Neural cell (in vitro differentiated cells): ENCODE measurements around the gene TMEM127. TPM values are rescaled to one million over a fixed set of nuclear protein-coding genes. Genes with fewer than 3 reads are reported as not detected.

Source experiments
- H2AFZ ChIP-seq: fragments of 200-600, 300-800 bp; sonication (generic), shearing (Covaris generic); 2 replicates; pipeline ENCODE4 v1.6.0; 2014; ENCODE audit warnings: low read depth, mild to moderate bottlenecking, antibody characterized with exemption, low read length, moderate library complexity
- H3F3A ChIP-seq: fragments of 200-600 bp; shearing (Covaris generic); 2 replicates; pipeline ENCODE4 v1.6.1; 2016; ENCODE audit warnings: mild to moderate bottlenecking, moderate library complexity, mixed read lengths, antibody characterized with exemption, low read length; ENCODE audit not compliant: insufficient read depth, poor library complexity, severe bottlenecking
- H3K27ac ChIP-seq: fragments of 200-600, 300-800 bp; sonication (generic), shearing (Covaris generic); 2 replicates; pipeline ENCODE4 v1.5.1; 2014; ENCODE audit warnings: mild to moderate bottlenecking, low read length, moderate library complexity
- H3K27me3 ChIP-seq: fragments of 300-800, 200-600 bp; sonication (generic), shearing (Covaris generic); 2 replicates; pipeline ENCODE4 v1.6.0; 2014; ENCODE audit warnings: mild to moderate bottlenecking, low read depth, low read length, moderate library complexity; ENCODE audit not compliant: insufficient read depth
- H3K36me3 ChIP-seq: fragments of 300-800, 200-600 bp; sonication (generic), shearing (Covaris generic); 2 replicates; pipeline ENCODE4 v1.5.1; 2014; ENCODE audit warnings: mild to moderate bottlenecking, antibody characterized with exemption, low read length, moderate library complexity; ENCODE audit not compliant: insufficient read depth
- H3K4me2 ChIP-seq: fragments of 300-800, 200-600 bp; sonication (generic), shearing (Covaris generic); 2 replicates; pipeline ENCODE4 v1.6.0; 2014; ENCODE audit warnings: mild to moderate bottlenecking, low read length
- H3K4me3 ChIP-seq: fragments of 300-800, 200-600 bp; sonication (generic), shearing (Covaris generic); 2 replicates; pipeline ENCODE4 v1.5.1; 2014; ENCODE audit warnings: mild to moderate bottlenecking, low read length, moderate library complexity
- H3K79me2 ChIP-seq: fragments of 200-600 bp; shearing (Covaris generic); replicated peaks from 2 replicates; pipeline ENCODE4 v1.6.0; 2014; ENCODE audit warnings: mild to moderate bottlenecking, low read length, moderate library complexity; ENCODE audit not compliant: insufficient read depth
- H3K9ac ChIP-seq: fragments of 300-800, 200-600 bp; sonication (generic), shearing (Covaris generic); 2 replicates; pipeline ENCODE4 v1.6.1; 2016; ENCODE audit warnings: mild to moderate bottlenecking, low read length, mixed read lengths
- H3K9me2 ChIP-seq: fragments of 200-600 bp; shearing (Covaris generic); 2 replicates; pipeline ENCODE4 v1.6.1; 2016; ENCODE audit warnings: mild to moderate bottlenecking, low read length, mixed read lengths; ENCODE audit not compliant: insufficient read depth
- H3K9me3 ChIP-seq: fragments of 200-600, 300-800 bp; sonication (generic), shearing (Covaris generic); 2 replicates; pipeline ENCODE4 v1.6.1; 2016; ENCODE audit warnings: mild to moderate bottlenecking, mixed run types, low read length, moderate library complexity, mixed read lengths
- H4K20me1 ChIP-seq: fragments of 200-600 bp; shearing (Covaris generic); 2 replicates; pipeline ENCODE4 v1.6.1; 2016; ENCODE audit warnings: mild to moderate bottlenecking, mixed run types; ENCODE audit not compliant: insufficient read depth
- CTCF ChIP-seq: fragments of 450-650 bp; IDR thresholded peaks from 2 replicates; pipeline ENCODE4 v1.5.1; 2014; ENCODE audit warnings: antibody characterized with exemption, mild to moderate bottlenecking, moderate library complexity; ENCODE audit not compliant: poor library complexity, severe bottlenecking
- EP300 ChIP-seq: fragments of 450-650 bp; conservative IDR thresholded peaks from 2 replicates; pipeline ENCODE4 v1.6.1; 2014; ENCODE audit warnings: antibody characterized with exemption, mild to moderate bottlenecking, moderate library complexity; ENCODE audit not compliant: poor library complexity, severe bottlenecking
- EZH2 ChIP-seq: fragments of 200-600, 300-800 bp; shearing (Covaris generic), sonication (generic); IDR thresholded peaks from 2 replicates; pipeline ENCODE4 v1.6.1; 2014; ENCODE audit warnings: antibody characterized with exemption, low read length, borderline replicate concordance, mild to moderate bottlenecking; ENCODE audit not compliant: insufficient read depth, poor library complexity, severe bottlenecking
- MXI1 ChIP-seq: fragments of 450-650 bp; conservative IDR thresholded peaks from 2 replicates; pipeline ENCODE4 v1.6.1; 2014; ENCODE audit warnings: antibody characterized with exemption, mild to moderate bottlenecking; ENCODE audit not compliant: poor library complexity, severe bottlenecking
- POLR2AphosphoS5 ChIP-seq: IDR thresholded peaks from 2 replicates; pipeline ENCODE4 v1.6.1; 2012
- RAD21 ChIP-seq: fragments of 450-650 bp; conservative IDR thresholded peaks from 2 replicates; pipeline ENCODE4 v1.6.1; 2014; ENCODE audit warnings: antibody characterized with exemption, mild to moderate bottlenecking, moderate library complexity
- REST ChIP-seq: IDR thresholded peaks from 2 replicates; pipeline ENCODE4 v1.6.1; 2012; ENCODE audit warnings: borderline replicate concordance
- SMC3 ChIP-seq: fragments of 450-650 bp; conservative IDR thresholded peaks from 2 replicates; pipeline ENCODE4 v1.6.1; 2014; ENCODE audit warnings: antibody characterized with exemption, mild to moderate bottlenecking, moderate library complexity; ENCODE audit not compliant: poor library complexity
- TAF1 ChIP-seq: IDR thresholded peaks from 2 replicates; pipeline ENCODE4 v1.6.1; 2012; ENCODE audit warnings: low read depth
- polyA plus RNA-seq: library from polyadenylated mRNA; depleted of rRNA; stranded (reverse); fragments of >200 nt; gene quantifications from 2 replicates; pipeline ENCODE4 v1.2.3, GENCODE V29; 2014

TMEM127 gene
- polyA plus RNA-seq, 1 donor from 2014 or later, result 19.1 TPM

- Histone ChIP-seq H3K4me2 (no peak overlapping the region), H3K9me2 (no peaks in the 10 kb centered on the region), H3K79me2 (no peaks in the 10 kb centered on the region), H3K9ac (no peak overlapping the region), H3K27ac (no peak overlapping the region), H4K20me1 (no peaks in the 10 kb centered on the region), H3K27me3 (no peaks in the 10 kb centered on the region), H3F3A (no peaks in the 10 kb centered on the region), H3K9me3 (no peaks in the 10 kb centered on the region), H3K4me3 (no peak overlapping the region), H3K36me3 (no peaks in the 10 kb centered on the region), H2AFZ (no peak overlapping the region)
- TF ChIP-seq RAD21 (no peak), POLR2AphosphoS5 (no peak), EP300 (no peak), TAF1 (no peak), REST (no peak), SMC3 (no peak), MXI1 (no peak), CTCF (no peak), EZH2 (no peak)
These were observed 31.9 kb downstream of the TMEM127 start for GRCh38 chr2:96233880-96234316.

GRCh38 chr2:96233436-96233835, 32.4 kb downstream of the TMEM127 start:
- Histone ChIP-seq H3K27ac (no peak overlapping the region), H3K4me3 (no peak overlapping the region), H3F3A (no peaks in the 10 kb centered on the region), H3K36me3 (no peaks in the 10 kb centered on the region), H2AFZ (no peak overlapping the region), H3K79me2 (no peaks in the 10 kb centered on the region), H3K27me3 (no peaks in the 10 kb centered on the region), H3K9me2 (no peaks in the 10 kb centered on the region), H3K4me2 (no peak overlapping the region), H4K20me1 (no peaks in the 10 kb centered on the region), H3K9me3 (no peaks in the 10 kb centered on the region), H3K9ac (no peak overlapping the region)
- no peak for TF ChIP-seq EZH2
- TF ChIP-seq MXI1, result no peak
- no peak for TF ChIP-seq RAD21
- no peak for TF ChIP-seq CTCF
